ENCODE measurements around the gene SLC38A1.

GRCh38 chr12:46210873-46211439 is 57.9 kb downstream of the SLC38A1 start:
- no peak for TF ChIP-seq POLR2A (IDR thresholded peaks at IDR 0.05)
- TF ChIP-seq CTCF (IDR thresholded peaks at IDR 0.05 in 4 of 5, conservative IDR thresholded peaks at IDR 0.05 in 1 of 5): no peak
